CD4-positive, alpha-beta T cell treated with Interleukin-6 at 100 ng/mL for 8 hours (primary cell): ENCODE data around the gene MTMR6.
"Not testable (repeated sequence)": the region's sequence is repeated elsewhere in the genome, so short reads cannot be mapped to it uniquely, and the experiment has no call there.

Experiments
- DNase-seq: peaks from one replicate; pipeline ENCODE4 v3.0.0-alpha.2; 2020; ENCODE audit warnings: mixed read lengths, low spot score

MTMR6 gene

GRCh38 chr13:25286969-25287961 is at the start of gene MTMR6:
Gene MTMR6 (minus strand): TSS chr13:25287488. CDS start chr13:25287247, 241 bp downstream.
- DNase-seq = peak; percentile 89

- DNase-seq = no peak
Measured at GRCh38 chr13:25335856-25336255, 48.6 kb upstream of the MTMR6 start.

GRCh38 chr13:25330541-25330940 is 43.3 kb upstream of the MTMR6 start:
- DNase-seq = no peak

GRCh38 chr13:25329706-25330105 is 42.4 kb upstream of the MTMR6 start:
- no peak for DNase-seq

GRCh38 chr13:25324100-25324499 is 36.8 kb upstream of the MTMR6 start:
- no peak for DNase-seq

- no peak for DNase-seq
Measured at GRCh38 chr13:25319771-25320170, 32.5 kb upstream of the MTMR6 start.

- not testable (repeated sequence) for DNase-seq
Measured at GRCh38 chr13:25318946-25319345, 31.7 kb upstream of the MTMR6 start.

- DNase-seq = no peak
Measured at GRCh38 chr13:25310891-25311290, 23.6 kb upstream of the MTMR6 start.

GRCh38 chr13:25306671-25307464 is 19.6 kb upstream of the MTMR6 start:
- DNase-seq = no peak

- no peak for DNase-seq
Measured at GRCh38 chr13:25302121-25302520, 14.8 kb upstream of the MTMR6 start.

- DNase-seq = peak; percentile 90
Measured at GRCh38 chr13:25301347-25302113, 14.2 kb upstream of the MTMR6 start, which contains the start of gene NUP58. Gene NUP58 (plus strand): TSS chr13:25301625. CDS start chr13:25301774, 149 bp downstream.

- no peak for DNase-seq
Measured at GRCh38 chr13:25300861-25301346, 13.6 kb upstream of the MTMR6 start.

GRCh38 chr13:25295701-25296100 is 8.4 kb upstream of the MTMR6 start:
- no peak for DNase-seq

- DNase-seq = no peak
Measured at GRCh38 chr13:25295228-25295627, 7.9 kb upstream of the MTMR6 start.

GRCh38 chr13:25292301-25292700 is 5.0 kb upstream of the MTMR6 start:
- peak; percentile 21 for DNase-seq

- no peak for DNase-seq
Measured at GRCh38 chr13:25291691-25292090, 4.4 kb upstream of the MTMR6 start.

- no peak for DNase-seq
Measured at GRCh38 chr13:25288966-25289365, 1.7 kb upstream of the MTMR6 start.

- peak; percentile 29 for DNase-seq
Measured at GRCh38 chr13:25286308-25286968, 850 bp downstream of the MTMR6 start.

- no peak for DNase-seq
Measured at GRCh38 chr13:25281935-25282332, 5.4 kb downstream of the MTMR6 start.

GRCh38 chr13:25281193-25281934 is 5.9 kb downstream of the MTMR6 start:
- no peak for DNase-seq
